Stomach (tissue), 4 donors: ENCODE data around the gene TSKS.

Experiments
- EP300 ChIP-seq: sonication (generic); formaldehyde crosslinking; IDR thresholded peaks from one replicate; pipeline ENCODE4 v1.6.1; 2017; ENCODE audit warnings: antibody characterized with exemption
- POLR2A ChIP-seq, 4 donors: fragments of 450-650 bp; IDR thresholded peaks; one replicate each; pipeline ENCODE4 v1.6.1; 2016; ENCODE audit warnings: antibody characterized with exemption in 4 of 4, control low read depth in 2 of 4, mild to moderate bottlenecking in 1 of 4, moderate library complexity in 1 of 4
- POLR2AphosphoS5 ChIP-seq, 3 donors: sonication (generic); formaldehyde crosslinking; IDR thresholded peaks; one replicate each; pipeline ENCODE4 v1.6.1; 2016; ENCODE audit warnings: antibody characterized with exemption in 3 of 3
- TF ChIP-seq, protein P1 (sequence below), 7 experiments: fragments of 450-650 bp in 4 of 7; fragments of 200-600 bp in 3 of 7; sonication (generic) in 3 of 7; IDR thresholded peaks; one replicate each; pipeline ENCODE4 v1.5.1; 2016 to 2019; ENCODE audit warnings: antibody characterized with exemption in 7 of 7, control low read depth in 2 of 7, mild to moderate bottlenecking in 1 of 7

DNA sequence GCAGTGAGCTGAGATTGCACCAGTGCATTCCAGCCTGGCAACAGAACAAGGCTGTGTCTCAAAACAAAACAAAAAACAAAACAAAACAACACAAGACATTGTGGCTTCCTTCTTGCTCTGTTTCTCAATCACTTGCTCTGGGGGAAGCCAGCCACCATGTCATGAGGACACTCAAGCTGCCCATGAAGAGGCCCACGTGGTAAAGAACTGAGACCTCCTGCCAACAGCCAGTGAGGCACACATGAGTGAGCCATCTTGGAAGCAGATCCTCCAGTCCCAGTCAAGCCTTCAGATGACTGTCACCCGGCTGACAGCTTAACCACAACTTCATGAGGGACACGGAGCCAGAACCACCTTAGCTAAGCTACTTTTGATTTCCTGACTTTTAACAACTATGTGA is 47.0 kb downstream of the TSKS start:
- TF ChIP-seq, protein P1, sequence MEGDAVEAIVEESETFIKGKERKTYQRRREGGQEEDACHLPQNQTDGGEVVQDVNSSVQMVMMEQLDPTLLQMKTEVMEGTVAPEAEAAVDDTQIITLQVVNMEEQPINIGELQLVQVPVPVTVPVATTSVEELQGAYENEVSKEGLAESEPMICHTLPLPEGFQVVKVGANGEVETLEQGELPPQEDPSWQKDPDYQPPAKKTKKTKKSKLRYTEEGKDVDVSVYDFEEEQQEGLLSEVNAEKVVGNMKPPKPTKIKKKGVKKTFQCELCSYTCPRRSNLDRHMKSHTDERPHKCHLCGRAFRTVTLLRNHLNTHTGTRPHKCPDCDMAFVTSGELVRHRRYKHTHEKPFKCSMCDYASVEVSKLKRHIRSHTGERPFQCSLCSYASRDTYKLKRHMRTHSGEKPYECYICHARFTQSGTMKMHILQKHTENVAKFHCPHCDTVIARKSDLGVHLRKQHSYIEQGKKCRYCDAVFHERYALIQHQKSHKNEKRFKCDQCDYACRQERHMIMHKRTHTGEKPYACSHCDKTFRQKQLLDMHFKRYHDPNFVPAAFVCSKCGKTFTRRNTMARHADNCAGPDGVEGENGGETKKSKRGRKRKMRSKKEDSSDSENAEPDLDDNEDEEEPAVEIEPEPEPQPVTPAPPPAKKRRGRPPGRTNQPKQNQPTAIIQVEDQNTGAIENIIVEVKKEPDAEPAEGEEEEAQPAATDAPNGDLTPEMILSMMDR (IDR thresholded peaks at IDR 0.05): no peak
- no peak for TF ChIP-seq EP300
- no peak for TF ChIP-seq POLR2A (IDR thresholded peaks at IDR 0.05)
- no peak for TF ChIP-seq POLR2AphosphoS5 (IDR thresholded peaks at IDR 0.05)
